Endodermal cell (in vitro differentiated cells): ENCODE data around the gene MMD. TPM values are rescaled to one million over a fixed set of nuclear protein-coding genes. Genes with fewer than 3 reads are reported as not detected.

Experiments used
- DNase-seq: peaks from one replicate; pipeline ENCODE4 v3.0.0-alpha.2; 2017
- H3K27ac ChIP-seq: 2 replicates; pipeline ENCODE4 v1.5.1; 2013; ENCODE audit warnings: mild to moderate bottlenecking, low read depth, low read length, moderate library complexity
- H3K27me3 ChIP-seq: 2 replicates; pipeline ENCODE4 v1.6.1; 2013; ENCODE audit warnings: mild to moderate bottlenecking, low read length, moderate library complexity; ENCODE audit not compliant: insufficient read depth, control insufficient read depth, poor library complexity, severe bottlenecking
- H3K36me3 ChIP-seq: 2 replicates; pipeline ENCODE4 v1.7.0; 2013; ENCODE audit warnings: mild to moderate bottlenecking, low read length, moderate library complexity; ENCODE audit not compliant: control insufficient read depth, insufficient read depth
- H3K4me1 ChIP-seq: one replicate; pipeline ENCODE4 v1.7.0; 2013; ENCODE audit warnings: low read length; ENCODE audit not compliant: control insufficient read depth, insufficient read depth
- H3K4me3 ChIP-seq: 2 replicates; pipeline ENCODE4 v1.5.1; 2013; ENCODE audit warnings: mild to moderate bottlenecking, low read length, moderate library complexity
- H3K9ac ChIP-seq: 2 replicates; pipeline ENCODE4 v1.6.1; 2013; ENCODE audit warnings: mild to moderate bottlenecking, low read length, moderate library complexity; ENCODE audit not compliant: poor library complexity, severe bottlenecking; ENCODE audit errors: extremely low read depth
- H3K9me3 ChIP-seq: 2 replicates; pipeline ENCODE4 v1.6.1; 2013; ENCODE audit warnings: mild to moderate bottlenecking, low read length, moderate library complexity; ENCODE audit not compliant: control insufficient read depth
- H3K27ac Mint-ChIP-seq: 2 replicates; pipeline ENCODE4 v1.8.0; 2020; ENCODE audit warnings: mixed read lengths
- H3K27me3 Mint-ChIP-seq: 2 replicates; pipeline ENCODE4 v1.8.0; 2021; ENCODE audit warnings: mild to moderate bottlenecking, mixed read lengths; ENCODE audit not compliant: insufficient read depth
- H3K36me3 Mint-ChIP-seq: 2 replicates; pipeline ENCODE4 v1.8.0; 2020; ENCODE audit warnings: low read depth, mixed read lengths
- H3K4me1 Mint-ChIP-seq: 2 replicates; pipeline ENCODE4 v1.8.0; 2020; ENCODE audit warnings: mixed read lengths
- H3K4me3 Mint-ChIP-seq: 2 replicates; pipeline ENCODE4 v1.8.0; 2020; ENCODE audit warnings: mild to moderate bottlenecking, moderate library complexity, mixed read lengths
- H3K9me3 Mint-ChIP-seq: 2 replicates; pipeline ENCODE4 v1.8.0; 2020; ENCODE audit warnings: mild to moderate bottlenecking, mixed read lengths
- WGBS, 2 experiments: methylation state at CpG; one replicate each; pipeline versions ENCODE4 v1.1.5 to v1.1.7; 2013; ENCODE audit warnings: missing lambda C conversion rate in 2 of 2, mixed read lengths in 1 of 2; ENCODE audit not compliant: insufficient coverage in 1 of 2, insufficient read length in 1 of 2; 5-methylcytosine and 5-hydroxymethylcytosine counted together
- total RNA-seq, 2 donors: library from RNA; stranded (reverse); fragmentation: NEBNext Ultra II Directional in 1 of 2; extraction: Animal tissue kit (Norgen Biotek cat#: 25700) in 1 of 2; gene quantifications; 2 replicates in 1 of 2; 3 replicates in 1 of 2; pipeline ENCODE4 v1.2.1, GENCODE V29; 2021
- TF ChIP-seq, protein P1 (sequence below): fragments of 200-600 bp; sonication (generic); conservative IDR thresholded peaks from 2 replicates; pipeline ENCODE4 v1.5.0; 2021; ENCODE audit warnings: antibody characterized with exemption, mild to moderate bottlenecking

MMD gene
- total RNA-seq, 2 donors from 2014 or later, result 40.1 to 40.2 TPM

DNA sequence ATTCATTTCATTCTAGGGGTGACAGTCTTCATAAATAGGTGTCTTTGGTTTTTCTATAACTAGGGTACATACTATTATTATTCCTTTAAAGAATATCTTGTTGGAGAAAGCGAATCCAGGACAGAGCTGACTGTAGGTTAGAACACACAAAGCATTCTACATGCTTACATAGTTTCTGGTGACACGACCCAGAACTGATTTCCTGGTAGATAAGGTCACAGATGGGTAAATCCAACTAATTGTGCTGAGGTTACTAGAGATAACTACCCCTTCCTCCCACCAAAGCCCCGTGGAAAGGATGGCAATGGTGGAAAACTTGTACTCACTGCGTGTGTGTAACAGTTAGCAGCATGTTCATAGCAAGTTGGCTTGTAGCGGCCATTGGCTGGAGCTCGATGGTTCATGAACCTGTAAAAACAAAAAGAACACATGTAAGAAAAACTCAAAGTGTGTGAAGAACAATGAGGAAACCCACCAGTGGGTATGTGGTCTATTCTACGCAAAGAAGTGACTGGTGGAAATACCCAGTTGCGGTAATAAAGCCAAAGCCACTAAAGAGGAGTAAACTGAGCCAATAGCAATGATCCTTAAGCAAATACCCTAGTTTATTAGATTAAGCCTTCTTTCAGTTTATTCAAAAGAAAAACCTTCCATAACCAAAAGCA is 7.7 kb downstream of the MMD start:
- H3K27me3 ChIP-seq, result no peaks in the 10 kb centered on the region
- TF ChIP-seq, protein P1, sequence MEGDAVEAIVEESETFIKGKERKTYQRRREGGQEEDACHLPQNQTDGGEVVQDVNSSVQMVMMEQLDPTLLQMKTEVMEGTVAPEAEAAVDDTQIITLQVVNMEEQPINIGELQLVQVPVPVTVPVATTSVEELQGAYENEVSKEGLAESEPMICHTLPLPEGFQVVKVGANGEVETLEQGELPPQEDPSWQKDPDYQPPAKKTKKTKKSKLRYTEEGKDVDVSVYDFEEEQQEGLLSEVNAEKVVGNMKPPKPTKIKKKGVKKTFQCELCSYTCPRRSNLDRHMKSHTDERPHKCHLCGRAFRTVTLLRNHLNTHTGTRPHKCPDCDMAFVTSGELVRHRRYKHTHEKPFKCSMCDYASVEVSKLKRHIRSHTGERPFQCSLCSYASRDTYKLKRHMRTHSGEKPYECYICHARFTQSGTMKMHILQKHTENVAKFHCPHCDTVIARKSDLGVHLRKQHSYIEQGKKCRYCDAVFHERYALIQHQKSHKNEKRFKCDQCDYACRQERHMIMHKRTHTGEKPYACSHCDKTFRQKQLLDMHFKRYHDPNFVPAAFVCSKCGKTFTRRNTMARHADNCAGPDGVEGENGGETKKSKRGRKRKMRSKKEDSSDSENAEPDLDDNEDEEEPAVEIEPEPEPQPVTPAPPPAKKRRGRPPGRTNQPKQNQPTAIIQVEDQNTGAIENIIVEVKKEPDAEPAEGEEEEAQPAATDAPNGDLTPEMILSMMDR, result no peak
- H3K4me3 Mint-ChIP-seq, result no peak overlapping the region
- H3K4me1 Mint-ChIP-seq, result peaks cover 8% of the 10 kb centered on the region
- no peaks in the 10 kb centered on the region for H3K4me1 ChIP-seq
- no peak for DNase-seq
- H3K9me3 ChIP-seq, result peaks cover 6% of the 10 kb centered on the region
- H3K27ac Mint-ChIP-seq, result no peak overlapping the region
- no peak overlapping the region for H3K27ac ChIP-seq
- H3K4me3 ChIP-seq, result no peak overlapping the region
- peaks cover 69% of the 10 kb centered on the region for H3K36me3 Mint-ChIP-seq
- peaks cover 60% of the 10 kb centered on the region for H3K36me3 ChIP-seq
- no peaks in the 10 kb centered on the region for H3K9me3 Mint-ChIP-seq
- no peaks in the 10 kb centered on the region for H3K27me3 Mint-ChIP-seq
- H3K9ac ChIP-seq, result no peak overlapping the region
- WGBS, 2 experiments, result 90 to 100% methylated on average over 4 to 8 of the region's 8 CpGs

DNA sequence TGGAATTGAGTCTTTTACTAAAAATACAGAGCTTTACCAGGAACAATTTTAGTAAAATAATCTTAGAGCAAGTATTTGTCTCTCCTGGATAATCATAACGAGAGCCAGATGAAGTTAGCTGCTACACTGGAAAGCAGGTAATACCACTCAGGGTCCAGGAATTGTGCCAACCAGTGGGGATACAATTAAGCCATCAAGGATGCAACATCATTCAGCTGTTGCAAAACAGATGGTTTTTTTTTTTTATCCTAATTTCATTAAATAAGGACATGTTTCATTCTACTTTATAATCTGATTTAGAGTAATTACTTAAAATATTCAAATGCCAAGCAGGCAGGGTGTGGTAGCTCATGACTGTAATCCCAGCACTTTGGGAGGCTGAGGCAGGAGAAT is 10.2 kb downstream of the MMD start:
- H3K36me3 ChIP-seq, result peaks cover 74% of the 10 kb centered on the region
- Mint-ChIP-seq H3K27me3 (no peaks in the 10 kb centered on the region), H3K4me3 (no peak overlapping the region), H3K9me3 (no peaks in the 10 kb centered on the region), H3K4me1 (peaks cover 19% of the 10 kb centered on the region), H3K27ac (no peak overlapping the region), H3K36me3 (peaks cover 73% of the 10 kb centered on the region)
- H3K9me3 ChIP-seq, result peaks cover 5% of the 10 kb centered on the region
- TF ChIP-seq, protein P1, result no peak
- H3K9ac ChIP-seq, result no peak overlapping the region
- H3K4me3 ChIP-seq, result no peak overlapping the region
- DNase-seq, result no peak
- no peak overlapping the region for H3K27ac ChIP-seq
- 96 to 100% methylated on average over 1 of the region's 1 CpG for WGBS, 2 experiments
- H3K27me3 ChIP-seq, result no peaks in the 10 kb centered on the region
- H3K4me1 ChIP-seq, result peaks cover 3% of the 10 kb centered on the region

DNA sequence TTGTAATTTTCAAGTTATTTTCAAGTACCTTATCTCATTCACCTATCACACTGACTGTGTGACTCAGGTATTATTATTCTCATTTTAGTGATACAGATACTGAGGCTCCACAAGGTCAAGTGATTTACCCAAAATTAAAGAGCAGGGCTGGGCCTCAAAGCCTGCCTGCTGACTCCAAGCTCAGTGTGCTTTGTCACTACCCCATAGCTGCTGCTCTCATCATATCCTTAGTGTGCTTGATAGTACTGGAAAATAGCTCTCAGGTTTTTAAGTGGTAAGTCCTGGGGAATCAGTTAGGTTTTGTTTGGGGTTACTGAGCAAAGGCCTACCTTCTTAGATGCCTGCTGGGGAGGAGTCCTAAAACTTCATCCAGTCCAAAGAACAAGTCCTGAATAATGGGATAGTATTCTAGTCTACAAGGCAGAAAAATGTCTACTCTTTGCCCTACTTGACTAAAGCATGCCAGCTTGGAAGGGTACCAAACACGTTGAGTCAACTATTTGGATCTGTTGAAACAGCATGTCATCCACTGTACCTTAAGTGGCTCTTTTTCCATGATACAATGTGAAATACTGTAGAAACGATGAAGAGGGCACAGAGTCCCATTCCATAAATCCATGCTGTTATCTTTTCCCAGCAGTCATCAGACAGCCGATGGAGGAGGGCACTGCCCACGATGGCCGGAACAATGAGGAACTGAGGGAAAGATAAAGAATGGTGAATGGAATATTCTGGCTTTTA is 10.7 kb downstream of the MMD start:
- Histone ChIP-seq H3K27me3 (no peaks in the 10 kb centered on the region), H3K4me1 (peaks cover 3% of the 10 kb centered on the region), H3K36me3 (peaks cover 78% of the 10 kb centered on the region), H3K27ac (no peak overlapping the region), H3K9me3 (no peaks in the 10 kb centered on the region), H3K9ac (no peak overlapping the region), H3K4me3 (no peak overlapping the region)
- no peak overlapping the region for H3K4me3 Mint-ChIP-seq
- no peaks in the 10 kb centered on the region for H3K9me3 Mint-ChIP-seq
- DNase-seq, result no peak
- 94 to 98% methylated on average over 3 to 5 of the region's 5 CpGs for WGBS, 2 experiments
- H3K36me3 Mint-ChIP-seq, result peaks cover 73% of the 10 kb centered on the region
- H3K27ac Mint-ChIP-seq, result no peak overlapping the region
- peaks cover 19% of the 10 kb centered on the region for H3K4me1 Mint-ChIP-seq
- H3K27me3 Mint-ChIP-seq, result no peaks in the 10 kb centered on the region
- TF ChIP-seq, protein P1, result no peak
